Endothelial cell of umbilical vein (primary cell): ENCODE data around the gene TNFRSF4.

Experiments used
- EZH2 ChIP-seq: IDR thresholded peaks from 2 replicates; pipeline ENCODE4 v1.6.1; 2012; ENCODE audit warnings: borderline replicate concordance, low read depth, mild to moderate bottlenecking, moderate library complexity, low read length, inconsistent platforms; ENCODE audit not compliant: severe bottlenecking
- POLR2A ChIP-seq: IDR thresholded peaks from 2 replicates; pipeline ENCODE4 v1.6.1; 2012; ENCODE audit warnings: low read depth, mild to moderate bottlenecking, control low read depth, low read length

DNA sequence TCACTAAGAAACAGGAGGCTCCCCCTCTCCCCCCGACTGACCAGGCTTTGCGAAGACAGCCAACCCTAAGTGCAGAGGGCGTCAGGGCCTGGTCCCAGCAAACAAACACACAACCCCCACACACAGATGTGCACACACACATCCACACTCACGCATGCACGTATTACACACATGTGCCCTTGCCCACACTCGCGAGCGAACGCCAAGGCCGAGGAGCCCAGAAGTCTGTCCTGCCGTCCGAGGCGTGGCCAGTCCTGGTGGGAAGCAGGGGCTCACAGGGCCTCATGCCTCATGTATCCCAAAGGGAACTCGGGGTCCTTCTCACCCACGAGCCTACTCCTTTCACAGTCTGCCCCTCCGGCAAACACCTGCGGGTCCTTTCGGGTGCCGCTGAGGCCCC lies 15.8 kb upstream of the TNFRSF4 start:
- TF ChIP-seq POLR2A = no peak
- no peak for TF ChIP-seq EZH2
